EH (cell line): ENCODE measurements around the gene NFX1.
"Not testable (repeated sequence)": the region's sequence is repeated elsewhere in the genome, so short reads cannot be mapped to it uniquely, and the experiment has no call there.

ENCODE experiments used
- DNase-seq: peaks from one replicate; pipeline ENCODE4 v3.0.0-alpha.2; 2015; ENCODE audit warnings: low read depth

Gene NFX1

GRCh38 chr9:33310748-33311147 is 20.4 kb downstream of the NFX1 start:
- no peak for DNase-seq

DNA sequence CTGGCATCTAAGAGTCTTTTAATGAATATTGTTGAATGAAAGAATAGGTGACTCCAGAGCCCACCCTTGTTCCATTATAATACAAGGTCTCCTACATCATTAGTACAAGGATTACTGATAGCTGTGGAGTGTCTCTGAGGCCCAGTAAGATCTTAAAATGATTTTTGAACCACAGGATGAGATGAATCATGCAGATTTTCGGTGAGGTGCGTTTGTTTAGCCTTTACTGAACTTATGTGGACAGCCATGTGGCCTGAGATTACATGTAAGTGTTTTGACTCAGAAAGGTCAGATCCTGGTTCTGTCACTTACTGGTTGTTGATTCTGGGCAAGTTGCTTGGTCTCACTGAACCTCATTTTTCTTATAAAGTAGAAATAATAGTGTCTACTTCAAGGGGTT is 21.6 kb downstream of the NFX1 start:
- DNase-seq: no peak

- no peak for DNase-seq
Observed at GRCh38 chr9:33315371-33315770, 25.1 kb downstream of the NFX1 start.

DNA sequence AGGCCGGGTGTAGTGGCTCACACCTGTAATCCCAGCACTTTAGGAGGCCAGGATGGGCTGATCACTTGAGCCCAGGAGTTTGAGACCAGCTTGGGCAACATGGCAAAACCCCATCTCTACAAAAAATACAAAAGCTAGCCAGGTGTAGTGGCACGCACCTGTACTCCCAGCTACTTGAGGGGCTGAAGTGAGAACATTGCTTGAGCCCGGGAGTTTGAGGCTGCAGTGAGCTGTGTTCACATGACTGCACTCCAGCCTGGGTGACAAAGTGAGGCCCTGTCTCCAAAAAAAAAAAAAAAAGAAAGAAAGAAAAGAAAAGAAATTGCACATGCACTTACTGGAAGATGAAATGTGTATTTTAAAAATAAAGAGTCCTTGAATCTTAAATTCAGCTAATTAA is 26.8 kb downstream of the NFX1 start:
- not testable (repeated sequence) for DNase-seq

- peak; percentile 25 for DNase-seq
Observed at GRCh38 chr9:33318225-33318624, 27.9 kb downstream of the NFX1 start.

- DNase-seq: no peak
Observed at GRCh38 chr9:33318781-33319180, 28.5 kb downstream of the NFX1 start.

DNA sequence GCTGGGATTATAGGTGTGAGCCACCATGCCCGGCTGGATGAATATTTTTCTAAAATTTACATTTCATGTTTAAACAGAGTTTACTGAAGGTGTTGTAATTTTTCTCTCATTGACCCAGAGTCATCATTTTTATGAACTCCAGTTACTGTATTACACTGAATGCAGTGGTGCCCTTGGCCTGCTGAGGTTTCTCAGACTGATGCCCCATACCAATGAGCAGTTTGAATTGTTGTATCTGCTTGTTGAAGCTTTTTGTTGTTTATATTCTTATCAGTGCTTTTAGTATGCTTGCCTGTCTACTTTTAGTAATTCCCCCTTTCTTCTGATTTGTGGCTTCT is 29.9 kb downstream of the NFX1 start:
- no peak for DNase-seq

- peak; percentile 95 for DNase-seq
Observed at GRCh38 chr9:33320568-33321261, 30.4 kb downstream of the NFX1 start.

DNA sequence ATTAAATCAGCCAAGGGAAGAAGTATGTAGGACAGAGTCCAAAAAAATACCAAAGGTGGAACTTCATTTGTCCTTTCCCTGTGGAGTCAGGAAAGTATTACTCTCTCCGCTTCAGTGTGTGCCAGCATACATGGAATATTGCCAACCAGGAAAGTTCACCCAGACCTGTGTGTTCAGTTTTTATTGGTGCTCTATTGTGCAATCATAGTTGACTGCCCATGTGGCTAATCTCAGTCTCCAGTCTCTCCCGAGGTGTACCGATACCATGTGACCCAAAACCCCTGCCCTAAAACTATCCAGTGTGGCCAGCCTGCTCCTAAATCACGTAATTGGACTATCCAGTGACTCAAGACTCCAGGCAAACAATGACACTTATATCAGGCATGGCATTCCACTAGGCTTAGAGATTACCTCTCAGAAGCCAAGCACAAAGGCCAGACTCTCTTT is 38.8 kb downstream of the NFX1 start:
- DNase-seq: peak; percentile 94

DNA sequence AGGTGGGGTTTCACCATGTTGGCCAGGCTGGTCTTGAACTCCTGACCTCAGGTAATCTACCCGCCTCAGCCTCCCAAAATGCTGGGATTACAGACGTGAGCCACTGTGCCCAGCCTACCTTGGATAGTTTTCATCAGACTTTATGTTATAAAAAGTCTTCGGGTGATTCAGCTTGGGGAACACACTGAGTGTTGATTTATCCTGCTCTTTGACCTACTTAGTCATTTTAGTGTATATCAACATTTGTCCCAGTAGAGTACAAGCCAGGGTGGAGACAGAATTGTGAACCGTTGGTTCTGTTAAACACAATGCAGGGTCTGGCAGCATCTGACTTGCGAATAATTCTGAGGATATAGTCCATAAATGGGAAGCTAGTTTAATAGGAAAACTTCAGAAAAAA is 39.7 kb downstream of the NFX1 start:
- DNase-seq: peak; percentile 76

DNA sequence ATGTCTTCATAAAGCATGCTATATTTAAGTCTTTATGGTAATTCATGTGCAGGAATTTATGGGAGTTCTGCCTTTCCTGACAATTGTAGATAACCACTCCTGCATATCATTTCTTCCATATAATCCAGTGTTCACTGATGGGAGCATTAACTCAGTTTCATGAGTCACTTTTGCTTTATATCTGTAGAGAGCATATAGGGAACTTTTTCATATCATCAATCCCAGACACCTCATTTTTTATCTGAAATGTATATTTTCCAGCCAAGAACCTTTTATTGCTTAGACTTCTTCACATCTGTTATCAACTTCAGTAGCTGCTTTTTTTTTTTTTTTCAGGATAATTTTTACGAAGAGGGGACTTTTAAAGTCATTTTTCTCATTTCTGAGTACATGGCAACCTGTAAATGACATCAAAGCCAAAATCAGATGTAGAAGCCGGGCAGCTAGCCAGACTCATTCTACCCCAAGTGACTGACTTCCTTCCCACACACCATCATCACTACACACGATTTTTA is 41.1 kb downstream of the NFX1 start:
- peak; percentile 58 for DNase-seq

- peak; percentile 72 for DNase-seq
Observed at GRCh38 chr9:33332011-33332410, 41.7 kb downstream of the NFX1 start.

GRCh38 chr9:33332956-33333355 is 42.6 kb downstream of the NFX1 start:
- DNase-seq: peak; percentile 40

- DNase-seq: no peak
Observed at GRCh38 chr9:33340186-33340585, 49.9 kb downstream of the NFX1 start.

- no peak for DNase-seq
Observed at GRCh38 chr9:33341182-33341581, 50.9 kb downstream of the NFX1 start.

DNA sequence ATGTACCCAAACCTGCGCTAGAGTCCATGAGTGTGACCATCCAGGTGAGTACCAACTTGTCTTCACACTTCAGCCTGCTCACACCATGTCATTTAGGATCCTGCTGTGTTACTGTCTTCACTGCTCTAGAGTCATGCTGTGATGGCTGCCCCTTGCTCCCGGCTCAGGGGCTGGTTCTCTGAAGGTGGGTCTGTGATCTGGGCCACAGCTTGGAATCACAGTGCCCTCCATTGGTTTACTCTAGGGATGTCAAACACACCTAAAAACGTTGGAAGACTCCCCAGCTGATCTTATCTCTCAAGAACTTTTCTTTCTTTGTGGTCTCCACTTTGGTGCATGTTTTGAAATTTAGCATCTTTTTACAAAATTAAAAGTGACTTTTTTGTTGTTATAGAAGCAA is 53.8 kb downstream of the NFX1 start:
- no peak for DNase-seq

DNA sequence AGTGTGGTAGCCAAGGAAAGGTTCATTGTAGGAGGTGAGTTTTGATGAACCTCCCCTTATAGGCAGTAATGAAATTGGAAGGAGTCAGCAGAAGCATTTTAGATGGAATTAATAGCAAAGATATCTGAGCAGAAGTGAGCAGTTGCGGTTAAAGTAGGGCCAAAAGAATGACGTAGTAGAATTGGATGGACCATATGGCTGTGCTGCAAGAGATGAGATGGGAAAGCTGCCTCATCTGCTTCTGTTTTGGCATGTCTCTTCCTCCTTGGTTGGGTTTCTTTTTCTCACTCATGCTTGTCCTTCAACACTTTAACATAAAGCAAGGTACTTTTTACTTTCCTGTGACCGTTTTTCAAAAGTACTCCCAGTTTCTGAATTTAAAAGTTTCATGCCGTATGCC is 56.2 kb downstream of the NFX1 start:
- no peak for DNase-seq

GRCh38 chr9:33348998-33349397 is 58.7 kb downstream of the NFX1 start:
- DNase-seq: no peak

DNA sequence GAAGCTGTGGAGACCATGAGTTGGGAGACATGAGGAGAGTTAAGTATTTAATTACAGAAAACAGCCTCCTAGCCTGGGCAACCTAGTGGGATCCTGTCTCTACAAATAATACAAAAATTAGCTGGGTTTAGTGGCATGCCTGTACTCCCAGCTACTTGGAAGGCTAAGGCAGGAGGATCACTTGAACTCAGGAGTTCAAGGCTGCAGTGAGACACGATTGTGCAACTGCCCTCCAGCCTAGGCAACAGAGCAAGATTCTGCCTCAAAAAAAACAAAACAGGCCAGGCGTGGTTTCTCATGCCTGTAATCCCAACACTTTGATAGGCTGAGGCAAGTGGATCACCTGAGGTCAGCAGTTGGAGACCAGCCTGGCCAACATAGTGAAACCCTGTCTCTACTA is 59.4 kb downstream of the NFX1 start:
- DNase-seq: no peak

DNA sequence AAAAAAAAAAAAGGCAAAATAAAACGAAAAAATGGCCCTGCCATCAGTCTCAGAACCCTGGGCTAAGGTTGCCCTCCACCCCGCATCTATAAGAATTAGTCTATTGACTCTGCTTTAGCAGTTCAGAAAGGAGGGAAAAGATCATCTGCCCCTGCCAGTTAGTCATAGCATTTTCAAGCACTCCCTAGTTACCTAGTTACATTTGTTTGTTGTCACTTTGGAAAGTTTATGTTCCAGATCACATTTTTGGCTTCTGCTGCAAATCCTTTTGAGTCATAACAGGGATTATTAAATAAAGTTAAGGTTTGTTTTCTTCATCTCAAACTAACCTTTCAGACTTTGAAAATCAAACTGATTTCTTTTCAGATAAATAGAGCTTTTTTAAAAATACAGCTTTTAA is 60.0 kb downstream of the NFX1 start:
- DNase-seq: peak; percentile 72

DNA sequence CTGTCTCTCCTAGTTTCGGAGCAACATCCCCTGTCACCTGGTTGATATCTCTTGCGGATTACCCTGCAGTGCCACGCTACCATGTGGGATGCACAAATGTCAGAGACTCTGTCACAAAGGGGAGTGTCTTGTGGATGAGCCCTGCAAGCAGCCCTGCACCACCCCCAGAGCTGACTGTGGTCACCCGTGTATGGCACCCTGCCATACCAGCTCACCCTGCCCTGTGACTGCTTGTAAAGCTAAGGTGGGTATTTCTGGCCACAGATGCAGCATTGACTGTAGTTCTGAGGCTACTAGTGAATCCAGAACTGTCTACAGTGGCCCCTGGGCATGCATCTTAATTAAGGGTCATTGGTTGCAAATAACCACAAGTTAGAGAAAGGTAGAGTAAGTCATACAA is 61.2 kb downstream of the NFX1 start:
- DNase-seq: no peak

GRCh38 chr9:33354651-33355211 is 64.4 kb downstream of the NFX1 start:
- peak; percentile 8 for DNase-seq

- DNase-seq: no peak
Observed at GRCh38 chr9:33355933-33356332, 65.6 kb downstream of the NFX1 start.

DNA sequence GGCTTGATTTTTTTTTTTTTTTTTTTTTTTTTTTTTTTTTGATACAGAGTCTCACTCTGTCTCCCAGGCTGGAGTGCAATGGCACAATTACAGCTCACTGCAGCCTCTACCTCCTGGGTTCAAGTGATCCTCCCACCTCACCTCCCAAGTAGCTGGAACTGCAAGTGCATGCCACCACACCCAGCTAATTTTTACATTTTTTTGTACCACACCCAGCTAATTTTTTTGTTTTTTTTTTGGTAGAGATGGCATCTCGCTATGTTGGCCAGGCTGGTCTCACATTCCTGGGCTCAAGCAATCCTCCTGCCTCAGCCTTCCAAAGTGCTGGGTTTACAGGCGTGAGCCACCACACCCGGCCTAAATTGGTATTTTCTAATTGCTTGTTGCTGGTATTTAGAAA is 68.3 kb downstream of the NFX1 start:
- not testable (repeated sequence) for DNase-seq
